HFFc6 (cell line): ENCODE results near the gene SELENOS. TPM values are rescaled to one million over a fixed set of nuclear protein-coding genes. Genes with fewer than 3 reads are reported as not detected.

Experiments
- DNase-seq: peaks from one replicate; pipeline ENCODE4 v3.0.0-alpha.2; 2018
- H3K27ac Mint-ChIP-seq: 2 replicates; pipeline ENCODE4 v1.8.0; 2020; ENCODE audit warnings: mild to moderate bottlenecking, mixed read lengths
- H3K27me3 Mint-ChIP-seq: 2 replicates; pipeline ENCODE4 v1.8.0; 2021; ENCODE audit warnings: mild to moderate bottlenecking, moderate library complexity, mixed read lengths; ENCODE audit not compliant: insufficient read depth
- H3K36me3 Mint-ChIP-seq: 2 replicates; pipeline ENCODE4 v1.8.0; 2021; ENCODE audit warnings: low read depth, mixed read lengths
- H3K4me1 Mint-ChIP-seq: 2 replicates; pipeline ENCODE4 v1.8.0; 2020; ENCODE audit warnings: low read depth, mixed read lengths
- H3K4me3 Mint-ChIP-seq: 2 replicates; pipeline ENCODE4 v1.8.0; 2020; ENCODE audit warnings: mild to moderate bottlenecking, moderate library complexity, mixed read lengths
- H3K9me3 Mint-ChIP-seq: 2 replicates; pipeline ENCODE4 v1.8.0; 2020; ENCODE audit warnings: mild to moderate bottlenecking, mixed read lengths
- total RNA-seq, 6 experiments: library from RNA; stranded (reverse); fragmentation: NEBNext Ultra II Directional; extraction: Animal tissue kit (Norgen Biotek cat#: 25700); gene quantifications; 2 replicates in 1 of 6; 3 replicates in 5 of 6; pipeline ENCODE4 v1.2.3, GENCODE V29; 2021
- TF ChIP-seq, protein P1 (sequence below): fragments of 200-600 bp; sonication (generic); IDR thresholded peaks from 2 replicates; pipeline ENCODE4 v1.5.0; 2021; ENCODE audit warnings: antibody characterized with exemption, mild to moderate bottlenecking

The SELENOS gene
- total RNA-seq, 6 experiments from 2014 or later, result 73.1 to 83.1 (median 80.0) TPM

DNA sequence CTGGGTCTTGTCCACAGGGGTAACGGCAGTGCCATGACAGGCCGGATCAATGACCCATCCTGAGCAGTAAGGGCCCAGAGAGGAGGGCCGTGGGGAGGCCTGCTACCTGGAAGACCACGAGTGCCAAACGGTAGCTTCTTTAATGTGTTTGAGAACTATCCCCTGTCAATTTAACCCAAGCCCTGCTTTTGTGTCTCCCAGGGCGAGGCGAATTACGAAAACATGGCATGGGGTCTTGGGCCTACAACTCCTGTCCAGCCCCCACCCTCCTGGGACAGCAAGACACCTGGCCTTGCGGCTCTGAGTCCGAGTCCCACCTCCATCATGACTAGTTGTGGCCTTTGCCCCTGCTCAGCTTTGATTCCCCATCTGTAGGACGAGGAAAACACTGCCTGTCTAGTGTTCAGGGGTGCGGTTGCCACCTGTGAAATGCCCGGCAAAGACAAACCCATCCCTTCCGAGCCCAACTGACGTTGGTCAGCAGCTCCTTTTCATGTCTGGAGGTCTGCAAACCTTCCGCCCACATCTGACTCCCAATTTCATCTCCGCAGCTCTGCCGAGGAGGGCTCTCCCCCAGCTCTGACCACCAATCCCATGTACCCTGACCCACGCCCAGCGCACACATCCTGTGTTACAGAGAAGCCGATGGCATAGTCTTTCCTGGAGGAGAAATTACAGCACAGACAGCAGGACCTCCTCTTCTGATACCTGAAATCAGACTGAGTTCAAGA lies 46.7 kb upstream of the SELENOS start:
- no peak for DNase-seq
- Mint-ChIP-seq H3K36me3 (no peaks in the 10 kb centered on the region), H3K4me3 (no peak overlapping the region), H3K27ac (no peak overlapping the region), H3K9me3 (no peaks in the 10 kb centered on the region), H3K4me1 (peaks cover 9% of the 10 kb centered on the region; the same call in 1 of the 2 replicates), H3K27me3 (peaks cover 54% of the 10 kb centered on the region)
- TF ChIP-seq, protein P1, sequence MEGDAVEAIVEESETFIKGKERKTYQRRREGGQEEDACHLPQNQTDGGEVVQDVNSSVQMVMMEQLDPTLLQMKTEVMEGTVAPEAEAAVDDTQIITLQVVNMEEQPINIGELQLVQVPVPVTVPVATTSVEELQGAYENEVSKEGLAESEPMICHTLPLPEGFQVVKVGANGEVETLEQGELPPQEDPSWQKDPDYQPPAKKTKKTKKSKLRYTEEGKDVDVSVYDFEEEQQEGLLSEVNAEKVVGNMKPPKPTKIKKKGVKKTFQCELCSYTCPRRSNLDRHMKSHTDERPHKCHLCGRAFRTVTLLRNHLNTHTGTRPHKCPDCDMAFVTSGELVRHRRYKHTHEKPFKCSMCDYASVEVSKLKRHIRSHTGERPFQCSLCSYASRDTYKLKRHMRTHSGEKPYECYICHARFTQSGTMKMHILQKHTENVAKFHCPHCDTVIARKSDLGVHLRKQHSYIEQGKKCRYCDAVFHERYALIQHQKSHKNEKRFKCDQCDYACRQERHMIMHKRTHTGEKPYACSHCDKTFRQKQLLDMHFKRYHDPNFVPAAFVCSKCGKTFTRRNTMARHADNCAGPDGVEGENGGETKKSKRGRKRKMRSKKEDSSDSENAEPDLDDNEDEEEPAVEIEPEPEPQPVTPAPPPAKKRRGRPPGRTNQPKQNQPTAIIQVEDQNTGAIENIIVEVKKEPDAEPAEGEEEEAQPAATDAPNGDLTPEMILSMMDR, result no peak

DNA sequence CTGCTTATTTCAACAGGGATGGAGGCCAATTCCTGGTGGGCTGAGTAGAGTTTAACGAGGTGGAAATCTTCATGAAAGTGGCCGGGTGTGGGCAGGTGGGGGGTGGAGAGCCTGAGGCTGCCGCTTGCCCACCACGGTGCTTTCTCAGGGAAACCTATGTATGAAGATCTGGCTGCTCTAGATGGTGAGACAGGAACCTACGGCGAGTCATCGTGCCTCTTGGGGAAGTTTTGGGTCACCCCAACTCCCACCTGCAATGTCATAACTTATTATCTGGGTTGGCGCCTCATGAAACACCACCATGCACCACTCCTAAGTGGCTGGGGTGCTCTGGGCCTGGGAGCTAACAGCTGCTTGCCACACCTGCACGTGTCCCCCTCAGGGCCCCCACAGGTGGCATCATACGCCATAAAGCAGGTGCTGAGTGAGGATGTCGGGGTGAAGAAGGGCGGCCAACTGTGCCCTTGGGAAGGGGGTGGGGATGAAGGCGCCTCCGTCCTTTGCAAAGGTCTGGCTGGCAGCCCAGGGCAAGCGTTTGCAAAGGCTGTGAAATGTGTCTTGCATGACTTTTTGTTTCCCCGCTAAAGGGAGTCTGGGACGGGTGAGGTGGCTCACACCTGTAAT lies 45.7 kb upstream of the SELENOS start:
- Mint-ChIP-seq H3K27me3 (peaks cover 54% of the 10 kb centered on the region), H3K4me3 (no peak overlapping the region), H3K9me3 (no peaks in the 10 kb centered on the region), H3K36me3 (no peaks in the 10 kb centered on the region), H3K27ac (no peak overlapping the region), H3K4me1 (peaks cover 9% of the 10 kb centered on the region; the same call in 1 of the 2 replicates)
- TF ChIP-seq, protein P1, result no peak
- DNase-seq, result no peak

DNA sequence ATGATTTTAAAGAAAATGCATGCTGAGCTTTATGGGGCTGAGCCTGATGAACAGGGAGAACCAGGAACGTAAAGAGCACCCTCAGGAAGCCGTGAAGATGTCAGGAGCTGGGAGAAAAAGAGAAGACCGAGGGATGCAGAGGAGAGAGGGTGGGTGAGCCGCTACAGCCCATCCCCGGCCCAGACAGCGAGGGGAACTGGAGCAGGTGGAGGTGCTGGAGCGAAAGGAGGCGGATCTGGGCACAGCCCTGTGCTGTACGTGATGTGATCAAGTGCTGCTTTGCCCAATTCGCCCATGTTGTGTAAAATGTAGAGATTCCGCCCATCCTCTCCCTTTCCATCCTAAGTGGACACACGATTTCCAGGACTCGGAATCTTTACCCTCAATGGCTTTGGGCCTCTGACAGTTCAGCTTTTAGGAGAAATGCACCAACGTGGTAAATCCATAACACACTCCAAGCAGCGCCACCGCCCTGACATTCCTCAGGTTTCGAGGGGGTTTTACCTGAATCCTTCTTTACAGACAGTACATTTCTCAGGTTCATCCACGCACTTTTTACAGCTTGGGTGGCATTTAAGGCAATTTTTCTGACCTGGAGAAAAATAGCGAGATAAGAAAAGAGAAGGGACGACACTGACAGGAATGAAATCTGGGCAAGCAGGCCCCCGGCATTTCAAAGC lies 44.9 kb upstream of the SELENOS start:
- H3K4me3 Mint-ChIP-seq, result no peak overlapping the region
- H3K36me3 Mint-ChIP-seq, result no peaks in the 10 kb centered on the region
- H3K27me3 Mint-ChIP-seq, result peaks cover 54% of the 10 kb centered on the region
- no peak for DNase-seq
- H3K27ac Mint-ChIP-seq, result no peak overlapping the region
- H3K9me3 Mint-ChIP-seq, result no peaks in the 10 kb centered on the region
- H3K4me1 Mint-ChIP-seq, result peaks cover 9% of the 10 kb centered on the region; the same call in 1 of the 2 replicates
- TF ChIP-seq, protein P1, result no peak

DNA sequence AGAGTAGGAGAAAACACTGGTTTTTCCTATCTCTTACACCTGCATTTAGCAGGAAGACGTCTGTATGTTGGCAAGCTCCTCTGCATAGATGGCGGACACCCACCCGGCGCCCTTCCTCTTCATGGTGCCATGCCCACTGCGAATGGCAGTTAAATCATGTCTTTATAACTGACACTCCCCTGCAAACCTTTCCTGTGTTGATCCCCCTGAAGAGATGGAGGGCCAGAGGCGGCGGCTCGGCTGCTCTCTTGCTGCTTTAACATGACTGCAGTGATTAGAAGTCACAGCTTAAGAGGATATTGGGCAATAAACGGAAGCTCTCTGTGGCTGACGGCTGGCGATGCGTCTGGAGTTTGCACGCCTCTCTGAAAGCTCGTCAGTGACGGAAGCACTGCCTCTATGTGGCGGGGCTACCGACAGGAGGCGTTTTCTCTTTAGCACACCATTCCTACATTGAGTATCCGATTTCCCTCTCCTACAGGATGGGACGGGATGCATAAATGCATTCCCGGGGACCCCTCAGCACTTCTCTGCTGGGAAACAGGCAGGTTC lies 43.3 kb upstream of the SELENOS start:
- DNase-seq, result peak; percentile 58
- H3K36me3 Mint-ChIP-seq, result no peaks in the 10 kb centered on the region
- H3K9me3 Mint-ChIP-seq, result no peaks in the 10 kb centered on the region
- H3K4me1 Mint-ChIP-seq, result peaks cover 9% of the 10 kb centered on the region; the same call in 1 of the 2 replicates
- H3K4me3 Mint-ChIP-seq, result peak overlapping the region; percentile 54
- no peak overlapping the region for H3K27ac Mint-ChIP-seq
- TF ChIP-seq, protein P1, result peak; percentile 71
- peaks cover 56% of the 10 kb centered on the region for H3K27me3 Mint-ChIP-seq

DNA sequence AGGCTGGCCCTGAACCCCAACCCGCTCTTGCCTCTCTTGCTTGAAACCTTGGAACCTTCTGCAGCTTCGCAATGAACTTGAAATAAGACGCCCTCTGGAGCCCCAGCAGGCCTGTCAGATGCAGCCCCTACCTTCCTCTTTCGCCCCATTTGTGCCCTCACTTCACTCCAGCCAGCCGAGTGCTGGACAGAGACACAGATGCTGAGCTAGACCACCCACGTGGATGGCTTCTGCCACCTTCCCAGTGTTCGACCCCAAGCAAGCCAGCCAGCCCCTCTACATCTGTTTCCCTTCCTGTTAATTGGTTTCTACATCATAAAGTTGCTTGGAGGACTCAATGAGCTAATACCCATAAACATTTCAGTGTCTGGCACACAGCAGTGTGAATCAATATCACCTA lies 41.6 kb upstream of the SELENOS start:
- Mint-ChIP-seq H3K9me3 (no peaks in the 10 kb centered on the region), H3K4me1 (peaks cover 9% of the 10 kb centered on the region; the same call in 1 of the 2 replicates), H3K36me3 (no peaks in the 10 kb centered on the region), H3K27ac (no peak overlapping the region), H3K27me3 (peaks cover 56% of the 10 kb centered on the region), H3K4me3 (no peak overlapping the region)
- DNase-seq, result no peak
- TF ChIP-seq, protein P1, result no peak
